Ectodermal cell (in vitro differentiated cells): ENCODE results near the gene FAM32A.

ENCODE experiments used
- H3K27ac ChIP-seq: 2 replicates; pipeline ENCODE4 v1.7.0; 2013; ENCODE audit warnings: mild to moderate bottlenecking, low read depth, low read length; ENCODE audit not compliant: insufficient read depth, poor library complexity, severe bottlenecking
- H3K27me3 ChIP-seq: 2 replicates; pipeline ENCODE4 v1.7.0; 2013; ENCODE audit warnings: mild to moderate bottlenecking, low read length; ENCODE audit not compliant: insufficient read depth, control insufficient read depth, poor library complexity, severe bottlenecking
- H3K36me3 ChIP-seq: one replicate; pipeline ENCODE4 v1.7.0; 2013; ENCODE audit warnings: low read length; ENCODE audit not compliant: control insufficient read depth, insufficient read depth
- H3K4me1 ChIP-seq: one replicate; pipeline ENCODE4 v1.7.0; 2013; ENCODE audit warnings: low read length; ENCODE audit not compliant: control insufficient read depth, insufficient read depth
- H3K4me3 ChIP-seq: 2 replicates; pipeline ENCODE4 v1.7.0; 2013; ENCODE audit warnings: low read depth, low read length, control low read depth; ENCODE audit not compliant: insufficient read depth
- H3K9me3 ChIP-seq: 2 replicates; pipeline ENCODE4 v1.7.0; 2013; ENCODE audit warnings: mild to moderate bottlenecking, low read length, moderate library complexity; ENCODE audit not compliant: control insufficient read depth
- WGBS, 2 experiments: methylation state at CpG; one replicate each; pipeline ENCODE4 v1.1.7; 2013; ENCODE audit warnings: missing lambda C conversion rate in 2 of 2; 5-methylcytosine and 5-hydroxymethylcytosine counted together

Gene FAM32A

DNA sequence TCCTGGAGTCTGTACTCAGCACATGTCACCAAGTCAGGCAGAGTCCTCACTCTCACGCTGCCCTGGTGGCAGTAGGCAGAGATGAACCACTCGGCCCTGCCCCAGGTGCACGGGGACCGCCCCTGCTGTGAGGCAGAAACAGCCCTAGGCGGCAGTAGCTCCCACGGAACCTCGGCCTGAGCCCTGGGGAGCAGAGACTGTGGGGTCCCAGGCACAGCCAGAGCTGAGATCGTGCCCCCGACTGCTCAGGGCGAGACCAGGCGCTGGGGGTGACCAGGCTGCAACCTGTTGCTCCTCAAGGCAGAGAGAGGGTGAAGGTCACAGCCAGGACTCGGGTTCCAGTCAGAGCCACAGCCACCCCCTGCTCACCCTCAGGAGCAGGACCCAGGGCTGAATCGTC, 47.4 kb downstream of the FAM32A start:
- Histone ChIP-seq H3K4me1 (no peaks in the 10 kb centered on the region), H3K27me3 (no peaks in the 10 kb centered on the region), H3K4me3 (no peak overlapping the region), H3K36me3 (peaks cover 14% of the 10 kb centered on the region), H3K27ac (no peak overlapping the region), H3K9me3 (no peaks in the 10 kb centered on the region)
- WGBS, 2 experiments = 94% methylated on average over 13 of the region's 13 CpGs

DNA sequence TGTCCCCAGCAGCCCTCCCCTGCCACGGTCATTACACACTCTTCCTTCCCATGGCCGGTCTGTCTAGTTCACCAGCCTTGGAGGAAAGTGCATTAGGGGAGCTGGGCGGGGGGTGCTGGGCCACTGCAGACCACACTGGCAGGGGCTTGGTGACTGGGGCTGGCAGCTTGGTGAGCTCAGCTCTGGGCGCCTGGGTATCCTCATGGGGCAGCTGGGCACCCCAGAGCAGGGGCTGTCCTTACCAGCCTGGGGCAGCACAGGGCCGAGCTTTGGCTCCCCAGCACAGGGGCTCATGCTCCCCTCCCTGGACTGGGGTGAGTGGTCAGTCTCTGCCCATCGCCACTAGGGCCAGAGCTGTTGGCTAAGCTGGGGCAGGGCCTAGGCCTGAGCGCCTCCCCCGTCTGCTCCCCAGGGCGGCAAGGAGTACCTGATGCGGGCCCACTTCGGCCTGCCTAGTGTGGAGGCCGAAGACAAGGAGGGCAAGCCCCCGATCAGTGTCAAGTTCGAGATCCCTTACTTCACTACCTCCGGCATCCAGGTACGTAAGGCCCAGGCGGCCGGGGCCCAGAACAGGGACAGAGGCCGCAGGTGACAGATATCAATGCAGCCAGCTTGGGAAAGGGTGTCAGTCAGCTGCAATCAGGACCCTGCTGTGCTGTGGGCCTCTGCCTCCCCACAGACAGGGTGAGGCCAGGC, 48.0 kb downstream of the FAM32A start:
- peaks cover 14% of the 10 kb centered on the region for H3K36me3 ChIP-seq

DNA sequence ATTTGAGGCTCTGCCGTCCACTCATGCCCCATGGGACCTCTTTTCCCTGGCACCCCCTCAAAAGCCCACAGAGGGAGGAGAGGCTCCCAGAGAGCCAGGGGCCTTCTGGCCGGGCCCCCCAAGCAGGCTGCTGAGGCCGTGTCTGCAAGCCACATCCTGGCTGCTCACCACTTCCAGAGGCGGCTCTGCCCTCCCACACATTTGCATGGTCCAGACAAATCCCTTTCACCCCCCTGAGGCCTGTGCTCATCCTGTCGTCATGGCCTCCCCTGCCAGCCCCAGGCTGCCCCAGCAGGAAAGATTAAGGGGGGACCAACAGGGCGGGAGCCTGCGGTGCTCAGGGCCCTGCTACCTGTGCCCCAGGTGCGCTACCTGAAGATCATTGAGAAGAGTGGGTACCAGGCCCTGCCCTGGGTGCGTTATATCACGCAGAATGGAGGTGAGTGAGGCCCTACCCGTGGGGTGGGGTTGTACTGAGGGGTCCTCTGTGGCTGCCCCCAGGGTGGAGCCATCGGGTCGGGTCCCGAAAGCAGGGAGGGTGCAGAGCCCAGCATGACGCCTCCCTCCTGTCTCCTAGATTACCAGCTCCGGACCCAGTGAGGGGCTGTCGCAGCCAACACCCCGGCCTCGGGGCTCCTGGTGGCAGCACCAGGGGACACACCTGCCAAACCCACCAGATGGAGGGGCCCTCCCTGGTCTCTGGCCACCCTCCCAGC, 48.8 kb downstream of the FAM32A start:
- 94 to 97% methylated on average over 19 of the region's 19 CpGs for WGBS, 2 experiments
- H3K9me3 ChIP-seq = no peaks in the 10 kb centered on the region
- no peaks in the 10 kb centered on the region for H3K4me1 ChIP-seq
- H3K36me3 ChIP-seq = peaks cover 12% of the 10 kb centered on the region
- H3K4me3 ChIP-seq = no peak overlapping the region
- H3K27me3 ChIP-seq = no peaks in the 10 kb centered on the region
- H3K27ac ChIP-seq = no peak overlapping the region

More for the DNA sequence above, 48.0 kb downstream of the FAM32A start:
- Histone ChIP-seq H3K4me1 (no peaks in the 10 kb centered on the region), H3K9me3 (no peaks in the 10 kb centered on the region), H3K27ac (no peak overlapping the region), H3K27me3 (no peaks in the 10 kb centered on the region), H3K4me3 (no peak overlapping the region)
- WGBS, 2 experiments = 94 to 95% methylated on average over 19 of the region's 19 CpGs

- Histone ChIP-seq H3K4me1 (no peaks in the 10 kb centered on the region), H3K4me3 (no peak overlapping the region), H3K27ac (no peak overlapping the region), H3K27me3 (no peaks in the 10 kb centered on the region), H3K36me3 (peaks cover 9% of the 10 kb centered on the region), H3K9me3 (no peaks in the 10 kb centered on the region)
- 94% methylated on average over 41 of the region's 41 CpGs for WGBS, 2 experiments
These were observed 49.6 kb downstream of the FAM32A start for GRCh38 chr19:16234552-16235445.

- H3K27me3 ChIP-seq = no peaks in the 10 kb centered on the region
- no peaks in the 10 kb centered on the region for H3K9me3 ChIP-seq
- peaks cover 9% of the 10 kb centered on the region for H3K36me3 ChIP-seq
- H3K4me1 ChIP-seq = no peaks in the 10 kb centered on the region
- no peak overlapping the region for H3K4me3 ChIP-seq
- H3K27ac ChIP-seq = no peak overlapping the region
- 91 to 93% methylated on average over 21 of the region's 21 CpGs for WGBS, 2 experiments
These were observed 50.8 kb downstream of the FAM32A start for GRCh38 chr19:16235811-16236652.
